ENCODE results near the gene SMPX.
A peak's percentile ranks its signal among the peaks of the same experiment; 100 is the strongest.

SMPX gene

DNA sequence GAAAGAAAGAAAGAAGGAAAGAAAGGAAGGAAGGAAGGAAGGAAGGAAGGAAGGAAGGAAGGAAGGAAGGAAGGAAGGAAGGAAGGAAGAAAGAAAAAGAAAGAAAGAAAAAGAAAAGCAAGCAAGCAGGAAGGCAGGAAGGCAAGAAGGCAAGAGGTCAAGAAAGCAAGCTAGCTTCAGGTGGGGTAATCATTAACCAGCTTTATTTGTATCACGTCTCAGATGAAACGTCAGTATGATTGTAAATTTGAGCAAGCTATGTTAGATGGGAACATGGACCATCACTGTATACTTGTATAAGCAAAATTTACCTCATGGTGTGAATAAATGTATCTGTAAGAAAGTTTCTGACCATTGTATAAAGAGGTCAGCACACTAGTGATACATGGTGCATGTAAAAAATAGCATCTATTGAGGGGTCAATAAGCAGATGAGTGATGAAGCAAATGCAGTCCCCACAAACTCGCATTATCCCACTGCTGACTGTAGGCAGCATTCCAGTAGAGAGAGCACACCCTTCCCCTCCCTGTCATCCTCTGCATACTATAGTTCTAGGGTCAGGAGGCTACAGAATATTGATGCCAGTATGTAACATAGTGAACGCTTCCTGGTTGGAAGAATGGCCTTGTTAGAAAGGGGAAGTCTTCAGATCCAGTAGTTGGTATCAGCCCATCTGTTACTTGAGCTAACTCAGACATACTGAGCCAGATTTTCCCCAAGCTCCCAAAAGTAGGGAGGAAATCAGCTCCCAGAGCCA is 83.3 kb downstream of the SMPX start:
- no peaks in the 10 kb centered on the region for H3K9me3 ChIP-seq (replicated peaks in 1 of 11)
- no peak overlapping the region for H3K9ac ChIP-seq
- H3K36me3 ChIP-seq = no peaks in the 10 kb centered on the region
- H3K27me3 ChIP-seq = no peaks in the 10 kb centered on the region
- no peak overlapping the region for H3K4me3 ChIP-seq
- no peak overlapping the region for H3K4me2 ChIP-seq
- H3K27ac ChIP-seq = no peak overlapping the region
- TF ChIP-seq Cebpa-rat (IDR thresholded peaks at IDR 0.05) = no peak
- H3K4me1 ChIP-seq = no peaks in the 10 kb centered on the region
- no peaks in the 10 kb centered on the region for H4K20me1 ChIP-seq

GRCh38 chrX:21666679-21667078 is 91.2 kb downstream of the SMPX start:
- H3K9ac ChIP-seq = no peak overlapping the region
- H3K4me3 ChIP-seq = no peak overlapping the region
- H3K9me3 ChIP-seq (replicated peaks in 1 of 11) = no peaks in the 10 kb centered on the region
- H3K27me3 ChIP-seq = no peaks in the 10 kb centered on the region
- no peaks in the 10 kb centered on the region for H3K36me3 ChIP-seq
- no peaks in the 10 kb centered on the region for H3K4me1 ChIP-seq
- no peak for TF ChIP-seq Cebpa-rat (IDR thresholded peaks at IDR 0.05)
- no peaks in the 10 kb centered on the region for H4K20me1 ChIP-seq
- H3K4me2 ChIP-seq = no peak overlapping the region
- H3K27ac ChIP-seq = no peak overlapping the region

- H3K36me3 ChIP-seq = no peaks in the 10 kb centered on the region
- H3K27me3 ChIP-seq = no peaks in the 10 kb centered on the region
- H3K4me1 ChIP-seq = no peaks in the 10 kb centered on the region
- no peak for TF ChIP-seq Cebpa-rat (IDR thresholded peaks at IDR 0.05)
- H3K4me2 ChIP-seq = no peak overlapping the region
- H3K27ac ChIP-seq = no peak overlapping the region
- H3K9ac ChIP-seq = no peak overlapping the region
- no peaks in the 10 kb centered on the region for H4K20me1 ChIP-seq
- no peaks in the 10 kb centered on the region for H3K9me3 ChIP-seq (replicated peaks in 1 of 11)
- no peak overlapping the region for H3K4me3 ChIP-seq
Observed at GRCh38 chrX:21666252-21666651, 91.7 kb downstream of the SMPX start.

DNA sequence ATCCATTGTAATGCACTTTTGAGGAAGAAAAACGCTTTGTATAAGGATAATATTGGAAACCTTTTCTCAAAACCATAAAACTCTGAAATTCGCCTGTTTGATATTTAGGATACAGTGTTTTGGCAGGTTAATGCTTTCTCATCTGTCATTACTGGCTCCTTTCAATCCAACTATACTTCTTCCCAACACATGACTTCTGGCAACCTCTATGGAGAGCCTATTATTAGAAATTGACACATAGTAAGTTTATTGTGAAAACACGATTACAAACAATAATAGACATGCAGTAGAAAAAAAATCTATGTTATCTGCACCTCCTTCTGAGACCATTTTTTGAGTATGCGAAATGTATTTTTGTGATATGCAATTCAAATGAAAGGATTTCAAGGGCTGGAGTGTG is 95.2 kb downstream of the SMPX start:
- H3K9ac ChIP-seq = no peak overlapping the region
- H3K36me3 ChIP-seq = peaks cover 0 to 6% (median 0%) of the 10 kb centered on the region in 11 experiments; a peak in 1 of 22 replicates
- H3K4me1 ChIP-seq = no peaks in the 10 kb centered on the region
- no peaks in the 10 kb centered on the region for H4K20me1 ChIP-seq
- H3K9me3 ChIP-seq (replicated peaks in 1 of 11) = peaks cover 11 to 15% (median 13%) of the 10 kb centered on the region in 11 experiments
- no peaks in the 10 kb centered on the region for H3K27me3 ChIP-seq
- H3K4me3 ChIP-seq = no peak overlapping the region
- H3K27ac ChIP-seq = no peak overlapping the region
- H3K4me2 ChIP-seq = no peak overlapping the region
- TF ChIP-seq Cebpa-rat (IDR thresholded peaks at IDR 0.05) = no peak

- Histone ChIP-seq H3K9me3 (replicated peaks in 1 of 11) (peaks cover 26 to 29% (median 28%) of the 10 kb centered on the region in 11 experiments), H3K27me3 (no peaks in the 10 kb centered on the region), H4K20me1 (no peaks in the 10 kb centered on the region), H3K4me1 (no peaks in the 10 kb centered on the region), H3K4me3 (no peak overlapping the region), H3K27ac (no peak overlapping the region), H3K4me2 (no peak overlapping the region), H3K36me3 (peaks cover 0 to 20% (median 0%) of the 10 kb centered on the region in 11 experiments; a peak in 7 of 22 replicates), H3K9ac (no peak overlapping the region)
- no peak for TF ChIP-seq Cebpa-rat (IDR thresholded peaks at IDR 0.05)
Observed at GRCh38 chrX:21661316-21661715, 96.6 kb downstream of the SMPX start.

GRCh38 chrX:21660156-21660555 is 97.8 kb downstream of the SMPX start:
- Histone ChIP-seq H3K4me2 (no peak overlapping the region), H3K27ac (no peak overlapping the region), H3K36me3 (peaks cover 0 to 23% (median 0%) of the 10 kb centered on the region in 11 experiments; a peak in 7 of 22 replicates), H3K4me3 (no peak overlapping the region), H4K20me1 (no peaks in the 10 kb centered on the region), H3K9ac (no peak overlapping the region), H3K27me3 (no peaks in the 10 kb centered on the region), H3K4me1 (no peaks in the 10 kb centered on the region), H3K9me3 (replicated peaks in 1 of 11) (peaks cover 34 to 37% (median 35%) of the 10 kb centered on the region in 11 experiments)
- no peak for TF ChIP-seq Cebpa-rat (IDR thresholded peaks at IDR 0.05)

DNA sequence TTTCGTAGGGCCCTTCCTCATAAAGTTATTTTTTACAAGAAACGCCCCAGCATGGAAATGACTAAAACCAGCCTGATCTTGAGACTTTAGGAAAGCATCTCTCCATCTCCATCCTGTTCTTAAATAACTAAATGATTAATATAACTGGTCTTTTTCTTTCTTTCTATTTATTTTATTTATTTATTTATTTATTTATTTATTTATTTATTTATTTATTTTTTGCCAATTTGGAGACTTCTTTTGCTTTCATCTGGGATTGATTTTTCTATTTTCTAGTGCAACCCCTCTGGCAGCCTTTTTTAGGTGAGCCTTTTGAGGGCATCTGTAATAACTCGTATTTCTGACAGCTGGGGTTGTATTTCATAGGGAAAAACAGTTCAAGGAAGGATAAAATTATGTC is 98.6 kb downstream of the SMPX start:
- no peak overlapping the region for H3K4me2 ChIP-seq
- H3K27me3 ChIP-seq = no peaks in the 10 kb centered on the region
- H3K36me3 ChIP-seq = peaks cover 0 to 23% (median 0%) of the 10 kb centered on the region in 11 experiments; a peak in 7 of 22 replicates
- no peak overlapping the region for H3K9ac ChIP-seq
- no peak overlapping the region for H3K4me3 ChIP-seq
- H3K9me3 ChIP-seq (replicated peaks in 1 of 11) = peaks cover 34 to 37% (median 35%) of the 10 kb centered on the region in 11 experiments
- no peak for TF ChIP-seq Cebpa-rat (IDR thresholded peaks at IDR 0.05)
- no peaks in the 10 kb centered on the region for H3K4me1 ChIP-seq
- no peak overlapping the region for H3K27ac ChIP-seq
- no peaks in the 10 kb centered on the region for H4K20me1 ChIP-seq

- no peak for TF ChIP-seq Cebpa-rat (IDR thresholded peaks at IDR 0.05)
- H3K27me3 ChIP-seq = no peaks in the 10 kb centered on the region
- H3K4me2 ChIP-seq = no peak overlapping the region
- H3K9me3 ChIP-seq (replicated peaks in 1 of 11) = peaks cover 34 to 37% (median 35%) of the 10 kb centered on the region in 11 experiments
- H3K4me1 ChIP-seq = no peaks in the 10 kb centered on the region
- peaks cover 0 to 23% (median 0%) of the 10 kb centered on the region in 11 experiments; a peak in 7 of 22 replicates for H3K36me3 ChIP-seq
- H3K4me3 ChIP-seq = no peak overlapping the region
- H4K20me1 ChIP-seq = no peaks in the 10 kb centered on the region
- no peak overlapping the region for H3K9ac ChIP-seq
- H3K27ac ChIP-seq = no peak overlapping the region
Observed at GRCh38 chrX:21658746-21659145, 99.2 kb downstream of the SMPX start.

DNA sequence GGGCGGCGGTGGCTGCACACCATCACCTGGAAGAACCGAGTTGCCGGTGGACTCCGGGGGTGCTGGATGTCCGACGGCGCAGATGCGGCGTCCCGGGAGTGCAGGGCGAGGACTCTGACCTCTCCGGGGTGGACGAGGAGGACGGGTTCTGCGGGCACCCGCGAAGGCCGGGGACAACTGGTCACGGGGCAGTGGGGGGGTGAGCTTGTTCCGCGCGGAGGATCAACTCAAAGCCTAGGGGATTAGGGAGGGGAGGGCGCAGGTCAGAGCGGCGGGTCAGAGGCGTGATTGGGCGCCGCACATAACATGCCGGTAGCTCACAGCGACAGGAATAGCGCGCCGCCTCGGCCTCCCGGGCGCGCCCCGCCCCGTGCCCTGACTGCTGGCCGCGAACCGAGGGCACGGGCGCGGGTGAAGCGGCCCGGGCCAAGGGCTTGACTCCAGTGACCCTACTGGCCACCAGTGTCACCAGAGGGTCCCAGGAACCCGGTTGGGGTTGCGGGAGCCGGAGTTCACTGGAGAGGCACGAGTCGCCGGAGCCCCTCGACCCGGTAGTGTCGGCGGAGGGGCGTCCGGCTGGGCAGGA is 99.7 kb downstream of the SMPX start, which contains the start of gene KLHL34:
TSS of gene KLHL34 (minus strand) at position 179 of the 586 bp plus-strand sequence. CDS start 542 bp downstream, outside the sequence.
- Histone ChIP-seq H3K36me3 (peaks cover 0 to 23% (median 0%) of the 10 kb centered on the region in 11 experiments; a peak in 7 of 22 replicates), H3K9me3 (replicated peaks in 1 of 11) (peaks cover 34 to 37% (median 35%) of the 10 kb centered on the region in 11 experiments), H3K4me3 (peak within 1 kb of the TSS in 1 of 10 experiments; percentile 20; a peak in 1 of 20 replicates), H3K9ac (no peak within 1 kb of the TSS), H3K27ac (no peak within 1 kb of the TSS), H4K20me1 (no peaks in the 10 kb centered on the region), H3K4me2 (no peak within 1 kb of the TSS), H3K4me1 (no peaks in the 10 kb centered on the region), H3K27me3 (no peaks in the 10 kb centered on the region)
- no peak for TF ChIP-seq Cebpa-rat (IDR thresholded peaks at IDR 0.05)
